ENCODE results near the gene PBX1.

Gene PBX1

DNA sequence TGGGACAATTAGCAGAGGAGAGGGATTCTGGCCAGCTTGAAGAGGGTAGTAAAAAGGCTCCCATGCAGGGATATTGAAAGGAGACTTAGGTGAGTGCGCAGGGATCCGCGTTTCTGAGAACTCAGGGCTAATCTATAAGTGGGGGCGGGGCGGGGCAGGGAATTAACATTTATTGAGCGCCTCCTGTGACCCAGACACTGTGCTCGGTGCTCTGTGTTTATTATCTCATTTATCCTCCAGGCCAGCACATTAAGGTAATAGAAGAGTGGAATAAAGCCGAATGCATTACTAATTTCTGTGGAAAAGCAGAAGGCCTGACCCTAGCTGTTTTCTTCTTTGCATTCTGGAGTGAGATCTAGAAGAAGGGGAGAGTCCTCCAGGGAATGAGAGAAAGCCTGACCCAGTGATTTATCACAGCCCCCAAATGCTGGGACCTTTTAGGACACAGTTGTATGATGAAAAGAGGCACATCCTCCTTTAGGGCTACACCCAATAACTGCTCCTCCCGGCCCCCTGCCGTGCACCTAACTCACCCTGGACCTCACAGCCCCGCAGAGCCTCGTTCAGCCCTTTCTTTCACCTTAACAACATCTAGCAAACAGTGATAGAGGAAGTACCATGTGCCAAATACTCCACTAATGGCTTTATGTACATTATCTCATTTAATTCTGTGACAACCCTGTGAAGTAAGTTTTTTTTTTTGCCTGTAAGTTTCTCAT lies 317.6 kb downstream of the PBX1 start:
- H3K27ac ChIP-seq (ENCODE audit: low read length): no peak overlapping the region
- ATAC-seq (ENCODE audit: insufficient read depth, low read depth): no peak

GRCh38 chr1:164880199-164880598 lies 321.2 kb downstream of the PBX1 start:
- Histone ChIP-seq H4K20me1 (ENCODE audit: insufficient read depth, low read length) (no peaks in the 10 kb centered on the region), H3K4me2 (ENCODE audit: insufficient read depth, low read length) (no peak overlapping the region), H3K79me2 (ENCODE audit: insufficient read depth, low read length) (no peaks in the 10 kb centered on the region), H3K9ac (ENCODE audit: low read depth, low read length) (no peak overlapping the region), H3K9me3 (ENCODE audit: insufficient read depth, low read length, severe bottlenecking) (no peaks in the 10 kb centered on the region), H2AFZ (ENCODE audit: low read depth, low read length) (no peak overlapping the region), H3K4me1 (ENCODE audit: insufficient read depth, low read length) (no peaks in the 10 kb centered on the region), H3K27me3 (ENCODE audit: insufficient read depth, low read length, poor library complexity) (no peaks in the 10 kb centered on the region), H3K27ac (ENCODE audit: low read length) (no peak overlapping the region), H3K36me3 (ENCODE audit: insufficient read depth, low read length) (no peaks in the 10 kb centered on the region), H3K4me3 (ENCODE audit: low read depth in 1 of 2, low read length in 2 of 2) (no peak overlapping the region)
- no peak for ATAC-seq (ENCODE audit: insufficient read depth, low read depth)
- TF ChIP-seq, protein P1, sequence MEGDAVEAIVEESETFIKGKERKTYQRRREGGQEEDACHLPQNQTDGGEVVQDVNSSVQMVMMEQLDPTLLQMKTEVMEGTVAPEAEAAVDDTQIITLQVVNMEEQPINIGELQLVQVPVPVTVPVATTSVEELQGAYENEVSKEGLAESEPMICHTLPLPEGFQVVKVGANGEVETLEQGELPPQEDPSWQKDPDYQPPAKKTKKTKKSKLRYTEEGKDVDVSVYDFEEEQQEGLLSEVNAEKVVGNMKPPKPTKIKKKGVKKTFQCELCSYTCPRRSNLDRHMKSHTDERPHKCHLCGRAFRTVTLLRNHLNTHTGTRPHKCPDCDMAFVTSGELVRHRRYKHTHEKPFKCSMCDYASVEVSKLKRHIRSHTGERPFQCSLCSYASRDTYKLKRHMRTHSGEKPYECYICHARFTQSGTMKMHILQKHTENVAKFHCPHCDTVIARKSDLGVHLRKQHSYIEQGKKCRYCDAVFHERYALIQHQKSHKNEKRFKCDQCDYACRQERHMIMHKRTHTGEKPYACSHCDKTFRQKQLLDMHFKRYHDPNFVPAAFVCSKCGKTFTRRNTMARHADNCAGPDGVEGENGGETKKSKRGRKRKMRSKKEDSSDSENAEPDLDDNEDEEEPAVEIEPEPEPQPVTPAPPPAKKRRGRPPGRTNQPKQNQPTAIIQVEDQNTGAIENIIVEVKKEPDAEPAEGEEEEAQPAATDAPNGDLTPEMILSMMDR (IDR thresholded peaks at IDR 0.05; ENCODE audit: borderline replicate concordance, extremely low read depth, low read length, poor library complexity, severe bottlenecking): no peak
- no peak for TF ChIP-seq EZH2 (IDR thresholded peaks at IDR 0.05; ENCODE audit: borderline replicate concordance, low read depth, low read length, severe bottlenecking)
- no peak for DNase-seq

More for the DNA sequence above, 317.6 kb downstream of the PBX1 start:
- no peak overlapping the region for H2AFZ ChIP-seq (ENCODE audit: low read depth, low read length)
- no peaks in the 10 kb centered on the region for H3K79me2 ChIP-seq (ENCODE audit: insufficient read depth, low read length)
- no peak overlapping the region for H3K4me2 ChIP-seq (ENCODE audit: insufficient read depth, low read length)
- DNase-seq: no peak
- H3K4me1 ChIP-seq (ENCODE audit: insufficient read depth, low read length): no peaks in the 10 kb centered on the region
- TF ChIP-seq, protein P1 (IDR thresholded peaks at IDR 0.05; ENCODE audit: borderline replicate concordance, extremely low read depth, low read length, poor library complexity, severe bottlenecking): no peak
- TF ChIP-seq EZH2 (IDR thresholded peaks at IDR 0.05; ENCODE audit: borderline replicate concordance, low read depth, low read length, severe bottlenecking): no peak
- no peak overlapping the region for H3K9ac ChIP-seq (ENCODE audit: low read depth, low read length)
- no peaks in the 10 kb centered on the region for H3K9me3 ChIP-seq (ENCODE audit: insufficient read depth, low read length, severe bottlenecking)
- no peaks in the 10 kb centered on the region for H3K27me3 ChIP-seq (ENCODE audit: insufficient read depth, low read length, poor library complexity)
- H4K20me1 ChIP-seq (ENCODE audit: insufficient read depth, low read length): no peaks in the 10 kb centered on the region
- H3K36me3 ChIP-seq (ENCODE audit: insufficient read depth, low read length): no peaks in the 10 kb centered on the region
- no peak overlapping the region for H3K4me3 ChIP-seq (ENCODE audit: low read depth in 1 of 2, low read length in 2 of 2)

GRCh38 chr1:164880644-164881043 lies 321.7 kb downstream of the PBX1 start:
- Histone ChIP-seq H3K4me3 (ENCODE audit: low read depth in 1 of 2, low read length in 2 of 2) (no peak overlapping the region), H2AFZ (ENCODE audit: low read depth, low read length) (no peak overlapping the region), H3K36me3 (ENCODE audit: insufficient read depth, low read length) (no peaks in the 10 kb centered on the region), H3K9ac (ENCODE audit: low read depth, low read length) (no peak overlapping the region), H3K9me3 (ENCODE audit: insufficient read depth, low read length, severe bottlenecking) (no peaks in the 10 kb centered on the region), H3K27me3 (ENCODE audit: insufficient read depth, low read length, poor library complexity) (no peaks in the 10 kb centered on the region), H3K79me2 (ENCODE audit: insufficient read depth, low read length) (no peaks in the 10 kb centered on the region), H3K4me2 (ENCODE audit: insufficient read depth, low read length) (no peak overlapping the region), H4K20me1 (ENCODE audit: insufficient read depth, low read length) (no peaks in the 10 kb centered on the region), H3K27ac (ENCODE audit: low read length) (no peak overlapping the region), H3K4me1 (ENCODE audit: insufficient read depth, low read length) (no peaks in the 10 kb centered on the region)
- DNase-seq: no peak
- TF ChIP-seq EZH2 (IDR thresholded peaks at IDR 0.05; ENCODE audit: borderline replicate concordance, low read depth, low read length, severe bottlenecking): no peak
- TF ChIP-seq, protein P1 (IDR thresholded peaks at IDR 0.05; ENCODE audit: borderline replicate concordance, extremely low read depth, low read length, poor library complexity, severe bottlenecking): no peak
- ATAC-seq (ENCODE audit: insufficient read depth, low read depth): no peak

Measured in DND-41 (cell line).